Endothelial cell of umbilical vein (primary cell): ENCODE data around the gene ATP2B2. TPM values are rescaled to one million over a fixed set of nuclear protein-coding genes. Genes with fewer than 3 reads are reported as not detected.

Source experiments
- BruUV-seq: library from RNA; stranded (reverse); fragments of 400-500 nt; replicated peaks from 2 replicates; lab custom pipeline; 2021; lab: Mats Ljungman, UMichigan
- CTCF ChIA-PET: fragments of 300-600, 350-600 bp; sonication (Branson Sonifier 250); formaldehyde crosslinking; loops from one replicate; lab custom pipeline; 2021; ENCODE audit warnings: antibody characterized with exemption, inconsistent platforms; lab: Charles Lee
- POLR2A ChIA-PET: fragments of 300-600, 350-600 bp; sonication (Branson Sonifier 250); formaldehyde crosslinking; loops from one replicate; lab custom pipeline; 2021; ENCODE audit warnings: antibody characterized with exemption, inconsistent platforms; lab: Charles Lee
- DNase-seq: peaks from one replicate; pipeline ENCODE4 v3.0.0-alpha.2; 2011; ENCODE audit warnings: low read depth, low spot score
- FAIRE-seq: peaks from 2 replicates; lab custom pipeline; 2011; peaks lifted over from hg19 to GRCh38; lab: Jason Lieb, UNC
- H2AFZ ChIP-seq: 2 replicates; pipeline ENCODE4 v1.6.0; 2012; ENCODE audit warnings: low read depth, low read length, control low read depth, inconsistent platforms
- H3K27ac ChIP-seq: 2 replicates; pipeline ENCODE4 v1.5.1; 2011; ENCODE audit warnings: low read depth, mild to moderate bottlenecking, control low read depth, low read length, moderate library complexity; ENCODE audit not compliant: insufficient read depth
- H3K27me3 ChIP-seq, 2 experiments: 2 replicates each; pipeline versions ENCODE4 v1.6.0 to v1.6.1; 2011; ENCODE audit warnings: low read length in 2 of 2, mixed read lengths in 1 of 2; ENCODE audit not compliant: control insufficient read depth in 2 of 2, insufficient read depth in 2 of 2
- H3K36me3 ChIP-seq, 2 experiments: 2 replicates in 1 of 2; 3 replicates in 1 of 2; pipeline ENCODE4 v1.5.1; 2011; ENCODE audit warnings: low read length in 2 of 2, mild to moderate bottlenecking in 1 of 2, moderate library complexity in 1 of 2; ENCODE audit not compliant: control insufficient read depth in 2 of 2, insufficient read depth in 2 of 2; ENCODE audit errors: extremely low read depth in 1 of 2
- H3K4me1 ChIP-seq: 3 replicates; pipeline ENCODE4 v1.5.1; 2011; ENCODE audit warnings: mild to moderate bottlenecking, low read length; ENCODE audit not compliant: control insufficient read depth, insufficient read depth; ENCODE audit errors: extremely low read depth
- H3K4me2 ChIP-seq: 2 replicates; pipeline ENCODE4 v1.6.1; 2011; ENCODE audit warnings: low read length, control low read depth, mixed read lengths; ENCODE audit not compliant: insufficient read depth
- H3K4me3 ChIP-seq, 3 experiments: fragments of 200-600 bp in 1 of 3; sonication (generic), shearing (Covaris generic) in 1 of 3; replicated peaks in 1 of 3; 2 replicates each; pipeline ENCODE4 v1.5.1; 2011 to 2016; ENCODE audit warnings: control low read depth in 3 of 3, low read length in 3 of 3, mild to moderate bottlenecking in 2 of 3, inconsistent platforms in 1 of 3, low read depth in 1 of 3, moderate library complexity in 1 of 3; ENCODE audit not compliant: insufficient read depth in 1 of 3
- H3K79me2 ChIP-seq: 2 replicates; pipeline ENCODE4 v1.6.0; 2012; ENCODE audit warnings: low read length, inconsistent platforms; ENCODE audit not compliant: control insufficient read depth, insufficient read depth
- H3K9ac ChIP-seq: replicated peaks from 2 replicates; pipeline ENCODE3; 2011; ENCODE audit warnings: low read length, control low read depth; ENCODE audit not compliant: insufficient read depth; ENCODE audit errors: extremely low read depth
- H3K9me1 ChIP-seq: replicated peaks from 3 replicates; pipeline ENCODE4 v1.6.0; 2011; ENCODE audit warnings: mild to moderate bottlenecking, low read length; ENCODE audit not compliant: control insufficient read depth, insufficient read depth; ENCODE audit errors: extremely low read depth
- H3K9me3 ChIP-seq: replicated peaks from 2 replicates; pipeline ENCODE4 v1.5.1; 2012; ENCODE audit warnings: low read length, inconsistent platforms; ENCODE audit not compliant: control insufficient read depth, insufficient read depth
- H4K20me1 ChIP-seq: replicated peaks from 2 replicates; pipeline ENCODE3; 2011; ENCODE audit warnings: mild to moderate bottlenecking, low read length; ENCODE audit not compliant: control insufficient read depth, insufficient read depth; ENCODE audit errors: extremely low read depth
- EZH2 ChIP-seq: IDR thresholded peaks from 2 replicates; pipeline ENCODE4 v1.6.1; 2012; ENCODE audit warnings: borderline replicate concordance, low read depth, mild to moderate bottlenecking, moderate library complexity, low read length, inconsistent platforms; ENCODE audit not compliant: severe bottlenecking
- FOS ChIP-seq: IDR thresholded peaks from 2 replicates; pipeline ENCODE4 v1.6.1; 2011; ENCODE audit warnings: mild to moderate bottlenecking, low read length, moderate library complexity, borderline replicate concordance; ENCODE audit not compliant: insufficient read depth
- GATA2 ChIP-seq: IDR thresholded peaks from 2 replicates; pipeline ENCODE4 v1.7.0; 2011; ENCODE audit warnings: low read depth, mild to moderate bottlenecking, moderate library complexity, mixed read lengths, low read length; ENCODE audit not compliant: insufficient read length, insufficient read depth
- JUN ChIP-seq: IDR thresholded peaks from 2 replicates; pipeline ENCODE4 v1.6.1; 2011; ENCODE audit warnings: borderline replicate concordance, low read depth; ENCODE audit not compliant: insufficient read length, insufficient read depth
- MAX ChIP-seq: IDR thresholded peaks from 2 replicates; pipeline ENCODE4 v1.6.1; 2011; ENCODE audit not compliant: insufficient read depth, insufficient read length
- MYC ChIP-seq: IDR thresholded peaks from one replicate; pipeline ENCODE4 v1.6.1; 2011; ENCODE audit warnings: mild to moderate bottlenecking, low read depth, low read length
- POLR2A ChIP-seq: IDR thresholded peaks from 2 replicates; pipeline ENCODE4 v1.6.1; 2012; ENCODE audit warnings: low read depth, mild to moderate bottlenecking, control low read depth, low read length
- POLR2AphosphoS5 ChIP-seq: IDR thresholded peaks from 2 replicates; pipeline ENCODE4 v1.6.1; 2012; ENCODE audit warnings: low read depth, mild to moderate bottlenecking, control low read depth, low read length, moderate library complexity; ENCODE audit not compliant: insufficient read depth
- dilution Hi-C: fragments of 300-500 bp; cut with MboI; formaldehyde crosslinking; loops from one replicate; pipeline ENCODE4 v1.15.0; 2019; ENCODE audit warnings: low sequenced_read_pairs; ENCODE audit not compliant: extremely low pct_ligation_motif_present
- intact Hi-C: fragments of 100-400 bp; cut with micrococcal nuclease; formaldehyde crosslinking; loops from one replicate; pipeline ENCODE4 v1.10.0; 2022
- polyA plus RNA-seq, 4 experiments: library from polyadenylated mRNA; depleted of rRNA in 3 of 4; stranded (reverse) in 3 of 4; unstranded in 1 of 4; fragments of >200 nt; gene quantifications; 2 replicates each; pipeline versions ENCODE4 v1.2.1 to v1.2.3, GENCODE V29; 2011 to 2012; ENCODE audit warnings: missing spikeins in 1 of 4
- total RNA-seq: library from RNA; stranded (reverse); gene quantifications from 2 replicates; pipeline ENCODE4 v1.2.3, GENCODE V29; 2021
- TF ChIP-seq, protein P1 (sequence below), 2 donors: IDR thresholded peaks; 1 replicate in 1 of 2; 2 replicates in 1 of 2; pipeline ENCODE4 v1.5.1; 2011; ENCODE audit warnings: low read length in 2 of 2, mild to moderate bottlenecking in 2 of 2, moderate library complexity in 2 of 2, control low read depth in 1 of 2, inconsistent platforms in 1 of 2, low read depth in 1 of 2; ENCODE audit not compliant: insufficient read depth in 1 of 2; ENCODE audit errors: extremely low read depth in 1 of 2

Gene ATP2B2
- total and polyA plus RNA-seq, 2 donors (not counting 3 experiments of a cell fraction or from before 2014, with no cell fraction given): not detected

GRCh38 chr3:10492364-10493201 lies 12.8 kb downstream of the ATP2B2 start:
- intact Hi-C loops: no loop called here
- POLR2A ChIA-PET: no interaction called here
- Histone ChIP-seq H3K9ac (no peak overlapping the region), H3K4me3 (no peak overlapping the region), H3K36me3 (no peaks in the 10 kb centered on the region), H3K4me1 (no peaks in the 10 kb centered on the region), H3K27ac (no peak overlapping the region), H3K9me3 (no peaks in the 10 kb centered on the region), H3K27me3 (no peaks in the 10 kb centered on the region), H3K9me1 (no peaks in the 10 kb centered on the region), H4K20me1 (no peaks in the 10 kb centered on the region), H3K4me2 (no peak overlapping the region), H2AFZ (no peak overlapping the region), H3K79me2 (no peaks in the 10 kb centered on the region)
- TF ChIP-seq FOS: no peak
- TF ChIP-seq, protein P1, sequence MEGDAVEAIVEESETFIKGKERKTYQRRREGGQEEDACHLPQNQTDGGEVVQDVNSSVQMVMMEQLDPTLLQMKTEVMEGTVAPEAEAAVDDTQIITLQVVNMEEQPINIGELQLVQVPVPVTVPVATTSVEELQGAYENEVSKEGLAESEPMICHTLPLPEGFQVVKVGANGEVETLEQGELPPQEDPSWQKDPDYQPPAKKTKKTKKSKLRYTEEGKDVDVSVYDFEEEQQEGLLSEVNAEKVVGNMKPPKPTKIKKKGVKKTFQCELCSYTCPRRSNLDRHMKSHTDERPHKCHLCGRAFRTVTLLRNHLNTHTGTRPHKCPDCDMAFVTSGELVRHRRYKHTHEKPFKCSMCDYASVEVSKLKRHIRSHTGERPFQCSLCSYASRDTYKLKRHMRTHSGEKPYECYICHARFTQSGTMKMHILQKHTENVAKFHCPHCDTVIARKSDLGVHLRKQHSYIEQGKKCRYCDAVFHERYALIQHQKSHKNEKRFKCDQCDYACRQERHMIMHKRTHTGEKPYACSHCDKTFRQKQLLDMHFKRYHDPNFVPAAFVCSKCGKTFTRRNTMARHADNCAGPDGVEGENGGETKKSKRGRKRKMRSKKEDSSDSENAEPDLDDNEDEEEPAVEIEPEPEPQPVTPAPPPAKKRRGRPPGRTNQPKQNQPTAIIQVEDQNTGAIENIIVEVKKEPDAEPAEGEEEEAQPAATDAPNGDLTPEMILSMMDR (IDR thresholded peaks at IDR 0.05; ENCODE audit: extremely low read depth in 1 of 2, insufficient read depth in 1 of 2, low read depth in 1 of 2, low read length in 2 of 2): no peak
- no peak for TF ChIP-seq POLR2AphosphoS5
- TF ChIP-seq POLR2A: no peak
- no peak for TF ChIP-seq GATA2
- no peak for TF ChIP-seq EZH2
- no peak for TF ChIP-seq MYC
- no peak for TF ChIP-seq JUN
- no peak for TF ChIP-seq MAX
- dilution Hi-C loops: no loop called here
- DNase-seq: no peak
- CTCF ChIA-PET: no interaction called here
- FAIRE-seq: no peak
- no TSS peak for BruUV-seq
